Karpas-422 (cell line): Measurements from ENCODE around the gene CRK. TPM values are rescaled to one million over a fixed set of nuclear protein-coding genes. Genes with fewer than 3 reads are reported as not detected.

Source experiments
- DNase-seq: peaks from one replicate; pipeline ENCODE4 v3.0.0-alpha.2; 2015
- H2AFZ ChIP-seq: fragments of 200-600 bp; sonication (generic); 2 replicates; pipeline ENCODE4 v1.6.1; 2014; ENCODE audit warnings: antibody characterized with exemption, low read length, mixed read lengths
- H3K27ac ChIP-seq: fragments of 200-600 bp; sonication (generic); 2 replicates; pipeline ENCODE4 v1.5.1; 2014; ENCODE audit warnings: mild to moderate bottlenecking, low read length, moderate library complexity
- H3K27me3 ChIP-seq: fragments of 200-600 bp; sonication (generic); 2 replicates; pipeline ENCODE4 v1.6.1; 2014; ENCODE audit warnings: low read length, mixed read lengths
- H3K36me3 ChIP-seq: fragments of 200-600 bp; sonication (generic); 2 replicates; pipeline ENCODE4 v1.6.1; 2014; ENCODE audit warnings: low read length, mixed read lengths; ENCODE audit not compliant: insufficient read depth
- H3K4me1 ChIP-seq: fragments of 200-600 bp; sonication (generic); 2 replicates; pipeline ENCODE4 v1.6.1; 2014; ENCODE audit warnings: mild to moderate bottlenecking, low read length, mixed read lengths
- H3K4me2 ChIP-seq: fragments of 200-600 bp; sonication (generic); 2 replicates; pipeline ENCODE4 v1.6.1; 2014; ENCODE audit warnings: low read length, low read depth, mild to moderate bottlenecking; ENCODE audit not compliant: poor library complexity, severe bottlenecking
- H3K4me3 ChIP-seq: fragments of 200-600 bp; sonication (generic); 2 replicates; pipeline ENCODE4 v1.5.1; 2014; ENCODE audit warnings: mild to moderate bottlenecking, antibody characterized with exemption, low read length, mixed read lengths
- H3K79me2 ChIP-seq: fragments of 200-600 bp; sonication (generic); 2 replicates; pipeline ENCODE4 v1.6.1; 2014; ENCODE audit warnings: mild to moderate bottlenecking, low read length, mixed read lengths
- H3K9ac ChIP-seq: fragments of 200-600 bp; sonication (generic); 2 replicates; pipeline ENCODE4 v1.6.0; 2014; ENCODE audit warnings: low read length
- H3K9me2 ChIP-seq: fragments of 200-600 bp; sonication (generic), shearing (Covaris generic); replicated peaks from 2 replicates; pipeline ENCODE4 v1.6.0; 2014; ENCODE audit warnings: mild to moderate bottlenecking, low read length, moderate library complexity; ENCODE audit not compliant: insufficient read depth
- H3K9me3 ChIP-seq: fragments of 300-700, 200-600 bp; sonication (generic); 2 replicates; pipeline ENCODE4 v1.6.1; 2014; ENCODE audit warnings: low read length, mixed read lengths
- H4K20me1 ChIP-seq: fragments of 200-600 bp; sonication (generic); 2 replicates; pipeline ENCODE4 v1.6.1; 2014; ENCODE audit warnings: mild to moderate bottlenecking, antibody characterized with exemption, low read length, low read depth; ENCODE audit not compliant: insufficient read depth
- total RNA-seq: library from RNA; depleted of rRNA; stranded (reverse); fragments of >200 nt; shearing (Covaris generic); gene quantifications from 2 replicates; pipeline ENCODE4 v1.2.3, GENCODE V29; 2014; ENCODE audit warnings: low replicate concordance

CRK gene
- total RNA-seq, 1 experiment from 2014 or later, result 14.1 TPM

DNA sequence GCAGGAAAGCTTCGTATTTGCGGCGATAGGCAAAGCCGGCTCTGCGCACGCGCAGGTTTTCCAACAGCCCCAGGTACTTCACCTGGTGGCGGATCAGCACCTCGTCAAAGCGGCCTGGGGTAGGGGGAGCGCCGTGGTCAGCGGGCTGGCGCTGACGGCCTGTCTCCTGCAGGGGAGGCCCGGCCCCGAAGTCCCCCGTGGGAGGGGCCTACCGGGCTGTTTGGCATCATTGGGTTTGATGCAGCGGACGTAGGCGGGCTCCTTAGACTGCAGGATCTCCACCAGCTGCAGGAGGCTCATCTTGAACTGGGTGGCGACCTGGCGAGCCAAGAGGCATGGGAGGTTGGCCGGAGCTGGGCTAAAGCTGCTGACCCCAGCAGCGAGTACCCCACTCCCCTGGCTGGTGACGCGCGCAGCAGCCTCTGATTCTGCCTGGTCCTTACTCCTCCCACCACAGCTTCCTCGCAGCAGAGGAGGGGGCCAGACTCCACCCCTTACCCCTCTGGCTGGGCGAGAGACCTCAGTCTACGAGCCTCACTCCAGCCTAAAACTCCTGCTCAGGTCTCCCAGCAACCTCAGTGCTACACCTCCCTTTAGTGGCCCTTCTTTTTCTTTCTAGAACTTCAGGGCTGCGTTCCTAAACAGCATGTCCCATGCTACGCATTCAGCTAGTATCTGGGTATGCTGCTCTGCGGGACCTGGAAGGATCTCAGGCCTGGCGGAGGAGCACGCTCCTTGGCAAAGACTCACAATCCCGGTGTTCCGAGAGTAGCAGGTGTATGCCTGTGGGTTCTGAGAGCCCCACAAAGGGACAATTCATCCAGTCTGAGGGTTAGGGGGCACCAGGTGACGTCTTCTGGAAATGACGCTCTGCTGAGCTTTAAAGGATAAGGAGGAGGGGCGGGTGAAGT lies 16.1 kb upstream of the CRK start:
- Histone ChIP-seq H3K4me3 (no peak overlapping the region), H3K27me3 (no peaks in the 10 kb centered on the region), H2AFZ (no peak overlapping the region), H3K9me2 (no peaks in the 10 kb centered on the region), H3K9me3 (no peaks in the 10 kb centered on the region), H3K79me2 (no peaks in the 10 kb centered on the region), H3K36me3 (no peaks in the 10 kb centered on the region), H3K4me1 (peaks cover 14% of the 10 kb centered on the region), H3K9ac (no peak overlapping the region), H4K20me1 (no peaks in the 10 kb centered on the region), H3K4me2 (no peak overlapping the region), H3K27ac (no peak overlapping the region)
- no peak for DNase-seq

DNA sequence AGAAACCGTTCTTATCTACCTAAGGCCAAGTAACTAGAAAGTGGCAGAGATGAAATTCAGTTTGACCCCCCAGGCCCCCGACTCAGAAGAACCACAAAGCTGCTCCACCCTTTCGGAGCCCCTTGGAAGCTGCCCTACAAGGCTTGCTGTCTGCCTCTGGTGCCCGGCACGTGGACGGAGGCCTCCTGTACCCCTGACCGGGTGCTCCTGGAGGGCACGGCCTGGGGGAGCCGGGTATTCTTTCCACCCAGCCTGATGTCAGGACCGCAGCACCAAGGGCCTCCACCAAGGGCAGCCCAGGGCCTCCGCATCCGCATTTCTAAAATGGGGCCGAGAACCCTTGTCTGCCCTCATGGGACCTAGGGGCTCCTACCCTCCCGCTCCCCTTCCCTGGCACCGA lies 15.5 kb upstream of the CRK start:
- Histone ChIP-seq H3K79me2 (no peaks in the 10 kb centered on the region), H3K9ac (no peak overlapping the region), H3K4me2 (no peak overlapping the region), H3K27ac (no peak overlapping the region), H3K36me3 (no peaks in the 10 kb centered on the region), H3K4me3 (no peak overlapping the region), H3K27me3 (no peaks in the 10 kb centered on the region), H3K9me2 (no peaks in the 10 kb centered on the region), H2AFZ (no peak overlapping the region), H3K4me1 (peaks cover 14% of the 10 kb centered on the region), H4K20me1 (no peaks in the 10 kb centered on the region), H3K9me3 (no peaks in the 10 kb centered on the region)
- no peak for DNase-seq

DNA sequence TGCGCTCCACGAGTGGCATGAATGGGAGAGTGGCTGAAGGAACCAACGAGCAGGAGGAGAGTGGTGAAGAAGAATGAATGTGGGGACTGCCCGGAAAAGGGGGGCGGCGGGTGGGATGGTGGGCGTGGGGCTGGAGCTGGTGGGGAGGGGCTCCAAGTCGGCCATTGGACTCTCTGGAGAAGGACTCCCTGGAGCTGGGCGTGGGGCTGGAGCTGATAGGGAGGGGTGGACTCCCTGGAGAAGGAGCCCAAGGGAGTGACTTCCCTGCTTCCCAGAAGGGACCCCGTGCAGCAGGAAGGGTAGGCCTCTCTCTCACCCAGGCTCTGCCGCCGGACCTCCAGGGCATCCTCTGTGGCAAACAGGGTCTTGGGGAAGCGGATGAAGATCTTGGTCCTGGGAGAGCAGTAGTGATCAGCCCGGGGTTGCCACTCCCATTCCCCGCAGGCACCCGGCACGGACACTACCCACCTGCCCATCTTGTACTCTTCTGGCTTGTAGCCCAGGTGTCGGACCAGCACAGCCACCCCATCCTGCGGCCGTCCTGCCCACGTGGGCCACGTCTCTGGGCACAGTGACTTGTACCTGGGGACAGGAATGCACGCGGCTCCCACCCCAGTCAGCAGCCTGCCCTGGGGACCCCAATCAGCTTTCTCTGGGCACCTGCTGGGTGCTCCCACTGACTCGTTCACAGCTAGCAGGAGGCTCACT lies 14.9 kb upstream of the CRK start:
- Histone ChIP-seq H3K4me2 (no peak overlapping the region), H3K4me3 (no peak overlapping the region), H2AFZ (no peak overlapping the region), H3K27ac (no peak overlapping the region), H3K4me1 (peaks cover 14% of the 10 kb centered on the region), H3K79me2 (no peaks in the 10 kb centered on the region), H3K27me3 (no peaks in the 10 kb centered on the region), H3K9me2 (no peaks in the 10 kb centered on the region), H3K9me3 (no peaks in the 10 kb centered on the region), H3K9ac (no peak overlapping the region), H4K20me1 (no peaks in the 10 kb centered on the region), H3K36me3 (no peaks in the 10 kb centered on the region)
- no peak for DNase-seq

- no peak overlapping the region for H2AFZ ChIP-seq
- H3K9me3 ChIP-seq, result no peaks in the 10 kb centered on the region
- DNase-seq, result no peak
- H3K27me3 ChIP-seq, result no peaks in the 10 kb centered on the region
- H3K4me1 ChIP-seq, result peaks cover 9% of the 10 kb centered on the region
- no peak overlapping the region for H3K4me3 ChIP-seq
- no peaks in the 10 kb centered on the region for H4K20me1 ChIP-seq
- no peak overlapping the region for H3K9ac ChIP-seq
- no peaks in the 10 kb centered on the region for H3K36me3 ChIP-seq
- no peak overlapping the region for H3K4me2 ChIP-seq
- no peak overlapping the region for H3K27ac ChIP-seq
- H3K9me2 ChIP-seq, result no peaks in the 10 kb centered on the region
- H3K79me2 ChIP-seq, result no peaks in the 10 kb centered on the region
Observed at GRCh38 chr17:1470071-1470754, 14.2 kb upstream of the CRK start.

DNA sequence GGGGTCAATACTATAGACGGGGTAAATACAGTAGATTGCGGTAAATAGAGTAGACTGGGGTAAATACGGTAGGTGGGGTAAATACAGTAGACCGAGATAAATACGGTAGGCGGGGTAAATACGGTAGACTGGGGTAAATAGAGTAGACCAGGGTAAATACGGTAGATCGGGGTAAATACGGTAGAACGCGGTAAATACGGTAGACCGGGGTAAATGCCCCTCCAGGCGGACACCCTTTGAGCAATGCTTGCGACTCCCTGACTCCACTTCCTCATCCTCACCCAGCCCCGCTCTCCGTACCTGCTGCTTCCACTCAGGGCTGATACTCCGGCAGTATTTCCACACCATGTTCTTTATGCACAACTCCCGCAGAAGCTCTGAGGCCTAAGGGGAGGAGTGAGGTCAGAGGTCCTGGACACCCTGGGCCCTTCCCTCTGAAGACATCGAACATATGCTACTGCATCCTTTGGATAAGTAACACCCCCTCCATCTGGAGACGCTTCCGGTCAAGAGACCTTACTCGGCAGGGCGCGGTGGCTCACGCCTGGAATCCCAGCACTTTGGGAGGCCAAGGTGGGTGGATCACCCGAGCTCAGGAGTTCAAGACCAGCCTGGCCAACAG lies 13.3 kb upstream of the CRK start:
- no peaks in the 10 kb centered on the region for H4K20me1 ChIP-seq
- DNase-seq, result no peak
- no peak overlapping the region for H3K4me2 ChIP-seq
- no peaks in the 10 kb centered on the region for H3K36me3 ChIP-seq
- H3K9me2 ChIP-seq, result no peaks in the 10 kb centered on the region
- H3K4me3 ChIP-seq, result no peak overlapping the region
- no peaks in the 10 kb centered on the region for H3K27me3 ChIP-seq
- H3K9me3 ChIP-seq, result no peaks in the 10 kb centered on the region
- H3K79me2 ChIP-seq, result no peaks in the 10 kb centered on the region
- H3K4me1 ChIP-seq, result peaks cover under 1% of the 10 kb centered on the region
- no peak overlapping the region for H3K9ac ChIP-seq
- no peak overlapping the region for H3K27ac ChIP-seq
- no peak overlapping the region for H2AFZ ChIP-seq

- no peak overlapping the region for H3K27ac ChIP-seq
- H3K27me3 ChIP-seq, result no peaks in the 10 kb centered on the region
- no peaks in the 10 kb centered on the region for H4K20me1 ChIP-seq
- H3K9me2 ChIP-seq, result no peaks in the 10 kb centered on the region
- H3K4me2 ChIP-seq, result no peak overlapping the region
- no peak overlapping the region for H2AFZ ChIP-seq
- H3K9ac ChIP-seq, result no peak overlapping the region
- H3K79me2 ChIP-seq, result no peaks in the 10 kb centered on the region
- no peaks in the 10 kb centered on the region for H3K9me3 ChIP-seq
- H3K4me1 ChIP-seq, result peaks cover 8% of the 10 kb centered on the region
- H3K36me3 ChIP-seq, result no peaks in the 10 kb centered on the region
- no peak for DNase-seq
- H3K4me3 ChIP-seq, result no peak overlapping the region
Observed at GRCh38 chr17:1467898-1468492, 12.0 kb upstream of the CRK start.

- no peak overlapping the region for H3K4me3 ChIP-seq
- no peak overlapping the region for H2AFZ ChIP-seq
- H3K9ac ChIP-seq, result no peak overlapping the region
- no peaks in the 10 kb centered on the region for H3K9me2 ChIP-seq
- no peak overlapping the region for H3K4me2 ChIP-seq
- H3K27me3 ChIP-seq, result no peaks in the 10 kb centered on the region
- DNase-seq, result no peak
- peaks cover 14% of the 10 kb centered on the region for H3K4me1 ChIP-seq
- no peaks in the 10 kb centered on the region for H3K36me3 ChIP-seq
- no peaks in the 10 kb centered on the region for H3K79me2 ChIP-seq
- no peaks in the 10 kb centered on the region for H3K9me3 ChIP-seq
- no peaks in the 10 kb centered on the region for H4K20me1 ChIP-seq
- no peak overlapping the region for H3K27ac ChIP-seq
Observed at GRCh38 chr17:1467258-1467657, 11.2 kb upstream of the CRK start.
